NCI-H82 (cell line): ENCODE data around the gene GLG1.
A peak's percentile ranks its signal among the peaks of the same experiment; 100 is the strongest.

Source experiments
- DNase-seq: peaks from one replicate; lab custom pipeline; 2025; lab: John Stamatoyannopoulos, UW

GLG1 gene

GRCh38 chr16:74608944-74609343 lies 2.0 kb upstream of the GLG1 start:
- DNase-seq, result no peak

GRCh38 chr16:74608381-74608780 lies 1.5 kb upstream of the GLG1 start:
- no peak for DNase-seq

DNA sequence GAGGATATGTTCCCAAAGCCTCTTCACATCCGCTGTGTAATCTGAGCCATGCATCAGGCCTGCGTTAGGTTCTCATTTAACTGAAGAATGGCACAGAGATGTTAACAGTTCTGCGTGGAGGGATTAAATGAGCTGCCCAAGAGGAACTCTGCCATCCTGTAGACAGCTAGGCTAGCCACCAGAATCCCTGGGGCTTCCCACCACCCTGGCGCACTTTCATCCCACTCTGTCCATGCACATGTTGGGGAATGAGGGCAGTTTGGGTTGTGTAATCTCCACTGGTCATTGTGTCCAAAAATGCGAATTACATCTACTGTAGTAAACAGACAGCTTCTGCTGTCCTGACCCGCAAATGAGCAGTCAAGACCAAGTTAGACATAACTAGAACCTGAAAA lies 1.0 kb upstream of the GLG1 start:
- DNase-seq, result peak; percentile 29

DNA sequence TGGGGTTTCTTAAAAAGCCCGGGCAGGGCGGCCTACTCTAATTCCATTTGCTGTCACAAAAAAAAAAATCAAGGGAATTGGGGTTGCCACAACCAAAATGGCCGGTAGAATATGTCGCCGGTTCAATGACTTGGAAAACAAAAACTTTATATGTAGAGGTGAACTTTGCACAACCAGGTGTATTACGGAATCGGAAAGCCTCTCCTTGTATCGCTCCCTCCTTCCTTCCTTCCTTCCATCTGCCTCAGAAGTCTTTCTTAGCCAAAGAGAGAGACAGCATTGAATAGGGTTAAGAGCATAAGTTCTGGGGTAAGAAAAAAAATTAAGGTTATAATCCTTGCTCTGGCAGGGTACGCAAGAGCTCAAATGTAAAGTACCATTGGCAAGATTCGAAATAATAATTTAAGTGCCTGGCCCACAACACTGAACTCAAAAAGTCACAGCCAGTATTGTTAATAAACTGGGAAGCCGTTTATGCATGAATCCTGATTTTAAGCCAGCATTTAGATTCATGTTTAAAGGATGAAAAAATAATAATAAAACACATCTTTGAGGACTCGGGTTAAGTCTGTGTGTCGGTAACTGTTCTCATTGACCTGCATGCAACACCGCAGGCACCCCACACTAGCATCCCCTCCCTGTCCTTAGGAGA lies 522 bp upstream of the GLG1 start:
- no peak for DNase-seq

- DNase-seq, result no peak
These were observed 981 bp downstream of the GLG1 start for GRCh38 chr16:74605746-74606520.

GRCh38 chr16:74605332-74605731 lies 1.6 kb downstream of the GLG1 start:
- DNase-seq, result no peak

DNA sequence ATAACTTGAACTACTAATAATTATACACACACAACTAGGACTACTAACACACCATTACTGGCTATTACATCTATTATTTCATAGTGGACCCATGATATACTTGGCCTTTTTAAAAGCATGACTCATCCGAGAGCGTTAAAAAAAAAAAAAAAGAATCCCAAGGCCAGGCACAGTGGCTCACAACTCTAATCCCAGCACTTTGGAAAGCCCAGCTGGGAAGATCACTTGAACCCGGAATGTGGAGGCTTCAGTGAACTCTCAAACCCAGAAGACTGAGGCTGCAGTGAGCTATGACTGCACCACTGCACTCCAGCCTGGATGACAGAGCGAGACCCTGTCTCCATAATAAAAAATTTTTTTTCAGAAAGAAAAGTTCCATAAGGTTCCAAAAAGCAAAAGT lies 3.1 kb downstream of the GLG1 start:
- DNase-seq, result no peak

DNA sequence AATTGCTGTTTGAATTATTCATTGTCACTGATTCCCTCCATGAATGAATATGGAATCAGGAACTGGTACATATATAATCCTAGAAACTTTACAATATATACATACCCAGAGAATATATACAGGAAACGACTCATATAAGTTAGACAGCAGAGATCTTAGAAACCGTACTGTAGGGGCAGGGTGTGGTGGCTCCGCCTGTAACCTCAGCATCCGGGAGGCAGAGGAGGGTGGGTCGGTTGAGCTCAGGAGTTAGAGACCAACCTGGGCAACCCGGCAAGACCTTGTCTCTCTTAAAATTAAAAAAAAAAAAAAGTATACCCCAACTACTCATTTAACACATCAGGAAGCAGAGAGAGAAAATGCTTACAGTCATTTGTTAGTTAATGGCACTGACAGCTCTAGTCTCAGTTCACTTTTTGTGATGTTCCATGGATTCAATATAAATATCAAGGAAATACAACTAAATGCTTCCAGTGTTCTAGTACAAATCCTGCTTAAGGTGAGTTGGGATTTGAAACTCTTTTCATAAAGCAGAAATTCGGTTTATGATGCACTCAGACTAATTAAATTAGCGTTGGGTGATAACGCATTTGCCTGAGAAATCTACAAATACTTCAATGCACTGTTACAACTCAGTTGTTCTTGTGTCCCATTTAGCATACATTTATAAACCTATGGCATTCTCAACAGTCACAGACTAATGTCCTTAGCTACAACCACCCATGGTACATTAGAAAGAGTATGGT lies 5.6 kb downstream of the GLG1 start:
- no peak for DNase-seq

GRCh38 chr16:74596586-74596985 lies 10.3 kb downstream of the GLG1 start:
- no peak for DNase-seq

DNA sequence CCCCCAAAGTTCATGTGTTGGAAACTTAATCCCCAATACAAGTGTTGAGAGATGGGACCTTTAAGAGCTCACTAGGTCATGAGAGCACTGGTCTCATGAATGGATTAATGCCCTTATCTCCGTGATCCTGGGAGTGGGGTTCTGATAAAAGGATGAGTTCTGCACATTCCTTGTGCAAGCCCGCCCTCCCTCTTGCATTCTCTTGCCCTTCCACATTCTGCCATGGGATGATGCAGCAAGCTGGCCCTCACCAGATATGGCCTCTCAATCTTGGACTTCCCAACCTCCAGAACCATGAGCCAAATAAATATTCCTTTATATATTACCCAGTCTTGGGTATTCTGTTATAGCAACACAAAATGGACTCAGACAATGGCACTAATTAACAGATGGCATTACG lies 14.1 kb downstream of the GLG1 start:
- no peak for DNase-seq

DNA sequence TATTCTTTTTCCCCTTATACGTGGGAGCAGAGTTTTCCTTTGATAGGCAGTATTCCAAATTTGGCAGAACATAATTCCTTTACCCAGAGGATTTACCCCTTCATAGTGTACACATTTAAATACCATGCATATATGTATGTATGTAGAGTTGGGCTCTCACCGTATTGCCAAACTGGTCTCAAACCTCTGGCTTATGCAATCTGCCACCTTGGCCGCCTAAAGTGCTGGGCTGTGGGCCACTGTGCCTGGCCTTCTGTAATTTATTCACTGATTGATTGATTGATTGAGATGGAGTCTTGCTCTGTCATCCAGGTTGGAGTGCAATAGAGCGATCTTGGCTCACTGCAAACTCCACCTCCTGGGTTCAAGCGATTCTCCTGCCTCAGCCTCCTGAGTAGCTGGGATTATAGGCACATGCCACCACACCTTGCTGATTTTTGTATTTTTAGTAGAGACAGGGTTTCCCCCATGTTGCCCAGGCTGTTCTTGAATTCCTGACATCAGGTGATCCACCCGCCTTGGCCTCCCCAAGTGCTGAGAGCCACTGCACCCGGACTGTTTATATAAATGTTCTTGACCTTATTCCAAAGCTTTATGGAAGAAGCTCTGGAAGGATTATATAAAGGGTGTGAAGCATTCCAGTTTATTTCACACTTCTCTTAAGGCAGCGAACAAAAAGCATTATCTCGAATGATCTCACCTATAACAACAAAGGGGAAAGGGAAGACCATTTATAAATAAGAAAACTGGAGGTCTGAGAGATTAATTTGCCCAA lies 14.9 kb downstream of the GLG1 start:
- no peak for DNase-seq

DNA sequence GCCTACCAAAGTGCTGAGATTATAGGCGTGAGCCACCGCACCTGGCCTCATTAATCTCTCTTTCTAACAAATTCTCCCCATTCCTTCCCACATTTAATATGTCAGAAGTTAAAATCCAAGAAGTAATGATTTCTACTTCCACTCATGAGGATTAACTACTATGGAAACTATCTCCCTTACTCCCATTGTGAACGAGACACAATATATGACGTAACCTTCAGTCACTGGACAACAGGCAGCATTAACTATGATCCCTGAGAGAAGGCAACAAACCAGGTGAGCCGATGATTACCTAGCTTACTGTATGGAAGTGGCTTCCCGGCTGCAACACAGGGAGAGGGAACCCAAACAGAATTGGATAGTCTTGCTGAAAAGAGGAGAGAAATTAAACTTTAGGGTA lies 20.0 kb downstream of the GLG1 start:
- peak; percentile 4 for DNase-seq

DNA sequence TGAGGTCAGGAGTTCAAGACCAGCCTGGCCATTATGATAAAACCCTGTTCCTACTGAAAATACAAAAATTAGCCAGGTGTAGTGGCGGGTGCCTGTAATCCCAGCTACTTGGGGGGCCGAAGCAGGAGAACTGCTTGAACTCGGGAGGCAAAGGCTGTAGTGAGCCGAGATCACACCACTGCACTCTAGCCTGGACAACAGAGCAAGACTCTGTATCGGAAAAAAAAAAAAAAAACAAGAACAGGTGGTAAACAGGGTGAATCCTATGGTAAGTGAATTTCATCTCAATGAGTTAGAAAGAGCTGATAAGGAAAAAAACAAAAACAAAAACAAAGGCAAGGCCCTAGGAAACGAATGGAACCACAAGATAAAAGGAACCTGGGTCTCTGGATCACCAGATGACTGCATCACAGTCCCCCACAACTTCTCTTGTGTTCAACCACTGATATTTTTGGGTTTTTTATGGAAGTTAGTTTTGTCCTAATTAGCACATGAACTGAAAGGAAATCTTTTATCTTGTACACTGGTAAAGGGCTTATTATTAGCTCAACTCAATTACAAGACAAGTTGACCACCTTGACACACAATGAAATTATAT lies 21.0 kb downstream of the GLG1 start:
- DNase-seq, result no peak

- DNase-seq, result no peak
These were observed 22.8 kb downstream of the GLG1 start for GRCh38 chr16:74583926-74584666.

DNA sequence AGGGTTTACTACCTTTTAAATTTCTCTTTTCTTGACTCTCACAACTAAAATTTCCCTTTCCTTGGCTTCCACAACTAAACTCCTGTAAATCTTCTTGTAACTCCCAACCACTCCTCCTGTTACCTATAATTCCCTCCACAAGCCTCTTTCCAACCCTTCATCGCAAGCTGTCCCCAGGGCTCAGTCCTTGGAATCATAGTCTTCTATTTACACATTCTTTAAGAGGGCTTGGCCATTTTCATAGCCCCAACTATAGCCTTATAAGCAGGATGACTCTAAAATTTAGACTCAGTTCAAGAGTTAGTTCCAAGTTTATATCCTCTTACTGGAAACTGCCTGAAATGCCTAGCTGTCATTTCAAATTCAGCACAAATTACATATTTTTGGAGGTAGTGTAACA lies 23.9 kb downstream of the GLG1 start:
- DNase-seq, result no peak

- DNase-seq, result no peak
These were observed 26.1 kb downstream of the GLG1 start for GRCh38 chr16:74580833-74581232.

DNA sequence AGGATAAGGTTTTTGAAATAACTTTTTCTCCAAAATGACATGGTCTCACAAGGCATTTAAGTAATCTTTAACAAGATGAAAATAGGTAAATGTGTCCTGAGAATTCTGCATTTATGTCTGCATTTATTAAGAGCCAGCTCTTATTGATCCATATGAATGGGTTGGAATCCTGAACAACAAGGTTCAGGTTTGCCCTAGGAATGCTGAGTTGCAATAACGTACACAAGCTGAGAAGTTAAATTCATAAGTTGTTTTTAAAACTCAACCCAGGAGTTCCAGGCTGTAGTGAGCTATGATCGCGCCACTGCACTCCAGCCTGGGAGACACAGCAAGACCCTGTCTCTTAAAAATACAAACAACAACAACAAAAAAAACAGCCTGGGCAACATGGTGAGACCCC lies 28.1 kb downstream of the GLG1 start:
- DNase-seq, result no peak

DNA sequence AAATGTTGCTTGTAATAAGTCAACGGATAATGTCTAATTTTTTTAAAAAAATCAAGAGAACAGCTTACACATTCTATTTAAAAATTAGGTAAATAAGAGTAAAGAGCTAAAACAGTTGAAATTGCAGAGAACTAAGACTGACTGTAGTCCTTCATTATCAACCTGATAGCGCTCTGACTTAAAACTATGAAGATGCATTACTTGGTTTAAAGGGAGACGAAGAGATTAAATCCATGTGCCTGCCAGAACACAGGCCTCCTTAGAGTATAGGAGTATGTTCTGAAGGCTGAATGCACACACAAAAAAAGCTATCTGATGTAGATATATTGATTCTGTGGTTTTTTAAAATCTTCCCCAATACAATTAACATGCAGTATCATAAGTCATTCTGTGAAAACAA lies 28.5 kb downstream of the GLG1 start:
- no peak for DNase-seq

GRCh38 chr16:74577882-74578366 lies 29.0 kb downstream of the GLG1 start:
- no peak for DNase-seq

DNA sequence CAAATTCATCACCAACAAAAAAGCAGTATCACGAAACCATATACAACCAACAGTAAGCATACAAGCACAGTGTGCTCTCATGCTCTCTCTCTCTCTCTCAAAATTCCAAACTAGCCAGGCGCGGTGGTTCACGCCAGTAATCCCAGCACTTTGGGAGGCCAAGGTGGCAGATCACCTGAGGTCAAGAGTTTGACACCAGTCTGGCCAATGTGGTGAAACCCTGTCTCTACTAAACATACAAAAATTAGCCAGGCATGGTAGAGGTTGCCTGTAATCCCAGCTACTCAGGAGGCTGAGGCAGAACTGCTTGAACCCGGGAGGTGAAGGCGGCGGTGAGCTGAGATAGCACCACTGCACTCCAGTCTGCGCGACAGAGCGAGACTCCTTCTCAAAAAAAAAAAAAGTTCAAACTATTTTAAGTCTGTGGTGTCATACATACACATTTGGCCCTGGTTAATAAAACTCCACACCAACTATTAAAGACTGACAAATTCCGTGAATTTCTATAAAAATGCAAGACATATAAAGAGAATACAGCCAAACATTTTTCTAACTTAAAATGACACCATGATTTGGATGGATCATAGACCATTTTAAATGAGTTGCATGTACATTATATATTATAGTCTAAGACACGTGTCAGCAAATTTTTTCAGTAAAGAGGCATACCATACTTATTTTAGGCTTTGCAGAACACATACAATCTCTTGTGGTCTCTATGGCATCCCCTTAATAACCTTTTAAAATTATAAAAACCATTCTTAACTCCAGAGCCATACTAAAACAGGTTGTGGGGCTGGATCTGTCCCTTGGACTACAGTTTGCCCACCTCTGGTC lies 30.9 kb downstream of the GLG1 start:
- no peak for DNase-seq
